GM19455 (cell line): Measurements from ENCODE around the gene SLC10A3.

Experiments
- ATAC-seq: cut with Tn5 transposase; IDR thresholded peaks from one replicate; pipeline ENCODE4 v1.9.1; 2021; ENCODE audit not compliant: unreplicated experiment

Gene SLC10A3

DNA sequence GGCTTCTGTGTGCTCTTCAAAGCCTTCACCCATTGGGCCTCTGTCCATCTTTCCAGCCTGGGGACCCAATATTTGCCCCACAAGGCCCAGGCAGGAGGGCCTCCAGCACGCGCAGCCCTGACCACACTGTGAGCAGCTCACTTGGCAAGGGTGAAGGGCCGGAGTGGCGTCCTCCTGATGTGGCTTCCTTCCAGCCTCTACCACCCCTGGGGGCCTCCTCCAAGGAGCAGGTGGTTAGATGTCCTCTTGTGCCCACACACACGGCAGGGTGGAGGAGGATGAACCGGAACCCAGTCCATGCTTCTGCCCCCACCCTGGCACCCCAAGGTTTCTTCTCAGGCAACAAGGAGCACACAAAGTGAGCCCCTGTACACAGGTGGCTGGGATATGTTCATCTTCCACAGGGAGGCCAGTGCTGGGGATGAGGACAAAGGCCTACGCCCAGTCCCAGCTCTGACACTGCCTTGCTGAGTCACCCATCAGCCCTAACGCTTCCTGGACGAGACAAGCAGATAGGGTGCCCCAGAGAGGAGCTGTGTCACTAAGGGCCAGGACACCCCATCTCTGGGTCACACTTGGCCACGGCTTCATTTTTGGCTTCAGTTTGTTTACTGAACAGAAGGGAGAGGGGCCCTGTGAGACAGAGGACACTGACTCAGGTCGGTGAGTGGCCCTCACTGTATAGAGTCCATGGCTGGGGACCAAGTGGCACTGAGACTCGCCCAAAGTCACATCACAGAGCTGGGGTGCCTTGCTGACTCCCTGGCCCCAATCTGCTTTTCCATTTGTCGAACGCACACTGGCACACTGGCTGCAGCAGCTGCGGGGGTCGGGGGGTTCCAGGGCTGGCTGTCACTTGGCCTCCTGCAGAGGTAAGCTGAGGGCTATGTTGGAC is 5.9 kb downstream of the SLC10A3 start:
- ATAC-seq, result no peak

DNA sequence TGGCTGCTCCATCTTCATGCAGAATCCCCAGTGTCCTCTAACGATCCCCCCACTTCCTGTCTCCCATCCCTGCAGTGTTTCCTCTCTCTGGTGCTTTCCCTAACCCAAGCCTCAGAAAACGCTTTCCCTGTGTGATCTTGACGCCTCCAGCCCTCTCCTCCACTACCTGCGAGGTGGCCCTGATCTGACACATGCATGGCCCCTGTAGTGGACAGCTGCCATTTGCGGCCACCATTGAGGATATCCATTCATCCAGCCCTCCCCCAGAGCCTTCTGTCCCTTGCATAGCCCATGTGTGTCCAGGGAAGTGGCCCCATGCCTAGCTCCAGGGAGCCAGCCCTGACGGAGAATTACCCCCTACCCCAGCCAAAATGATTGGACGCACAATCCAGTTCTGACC is 7.1 kb downstream of the SLC10A3 start:
- ATAC-seq, result no peak

DNA sequence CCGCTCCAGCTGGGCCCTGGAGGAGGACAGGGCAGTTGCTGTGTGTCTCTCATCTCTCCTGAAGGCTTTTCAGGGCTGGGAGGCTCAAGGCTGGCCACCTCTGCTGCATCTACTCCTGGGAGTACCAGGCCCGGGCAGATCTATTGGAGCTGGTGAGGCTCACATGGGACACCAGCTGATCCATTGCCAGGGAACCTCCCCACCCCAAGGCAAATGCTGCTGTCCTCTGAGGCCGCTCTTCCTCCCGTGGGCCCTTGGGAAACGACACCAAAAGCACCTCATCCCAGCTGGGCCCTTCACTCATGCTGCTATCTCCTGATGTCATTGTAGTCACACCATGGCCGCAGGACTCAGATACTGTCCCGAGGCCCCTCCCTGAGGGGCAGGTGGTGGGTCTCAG is 7.6 kb downstream of the SLC10A3 start:
- no peak for ATAC-seq

DNA sequence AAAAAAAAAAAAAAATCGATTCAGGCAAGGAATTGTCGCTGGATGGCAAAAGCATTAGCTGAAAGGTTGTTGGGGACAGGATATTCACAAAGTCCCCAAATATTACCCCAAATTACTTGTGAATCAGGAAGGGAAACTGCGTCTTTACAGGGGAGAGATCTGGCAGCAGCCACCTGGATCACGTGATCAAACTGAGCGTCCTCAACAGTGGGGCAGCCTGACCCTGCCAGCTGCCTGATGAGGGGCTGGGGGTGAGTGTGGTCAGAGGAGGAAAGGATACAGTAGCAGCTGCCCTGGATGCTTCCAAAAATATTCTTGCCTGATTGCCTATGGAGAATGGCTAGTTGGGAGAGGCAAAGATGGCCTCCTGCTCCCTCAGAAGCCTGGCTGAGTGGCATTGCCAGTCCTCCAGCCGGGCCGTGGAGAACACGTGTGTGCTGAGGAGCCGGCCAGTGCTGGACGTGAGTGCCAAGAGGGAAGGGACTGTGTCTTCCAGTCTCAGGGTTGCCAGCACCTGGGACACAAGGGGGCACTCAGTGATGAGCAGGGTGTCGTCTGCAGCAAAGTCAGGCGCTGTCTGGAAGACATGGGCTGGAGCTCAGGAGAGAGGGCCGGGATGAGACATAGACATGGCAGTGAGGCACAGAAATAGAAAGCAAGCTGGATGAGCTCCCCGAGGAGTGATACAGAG is 8.4 kb downstream of the SLC10A3 start:
- ATAC-seq, result no peak

DNA sequence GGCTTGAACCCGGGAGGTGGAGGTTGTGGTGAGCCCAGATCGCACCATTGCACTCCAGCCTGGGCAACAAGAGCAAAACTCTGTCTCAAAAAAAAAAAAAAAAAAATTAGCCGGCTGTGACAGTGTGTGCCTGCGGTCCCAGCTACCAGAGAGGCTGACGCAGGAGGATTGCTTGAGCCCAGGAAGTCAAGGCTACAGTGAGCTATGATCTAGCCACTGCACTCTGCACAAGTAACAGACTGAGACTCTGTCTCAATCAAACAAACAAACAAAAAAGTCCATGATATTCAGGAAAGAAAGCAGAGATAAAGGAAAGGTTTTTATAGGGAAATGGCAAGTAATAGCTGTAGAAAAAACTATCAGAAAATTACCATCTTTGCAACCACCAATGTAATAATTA is 9.2 kb downstream of the SLC10A3 start:
- no peak for ATAC-seq

DNA sequence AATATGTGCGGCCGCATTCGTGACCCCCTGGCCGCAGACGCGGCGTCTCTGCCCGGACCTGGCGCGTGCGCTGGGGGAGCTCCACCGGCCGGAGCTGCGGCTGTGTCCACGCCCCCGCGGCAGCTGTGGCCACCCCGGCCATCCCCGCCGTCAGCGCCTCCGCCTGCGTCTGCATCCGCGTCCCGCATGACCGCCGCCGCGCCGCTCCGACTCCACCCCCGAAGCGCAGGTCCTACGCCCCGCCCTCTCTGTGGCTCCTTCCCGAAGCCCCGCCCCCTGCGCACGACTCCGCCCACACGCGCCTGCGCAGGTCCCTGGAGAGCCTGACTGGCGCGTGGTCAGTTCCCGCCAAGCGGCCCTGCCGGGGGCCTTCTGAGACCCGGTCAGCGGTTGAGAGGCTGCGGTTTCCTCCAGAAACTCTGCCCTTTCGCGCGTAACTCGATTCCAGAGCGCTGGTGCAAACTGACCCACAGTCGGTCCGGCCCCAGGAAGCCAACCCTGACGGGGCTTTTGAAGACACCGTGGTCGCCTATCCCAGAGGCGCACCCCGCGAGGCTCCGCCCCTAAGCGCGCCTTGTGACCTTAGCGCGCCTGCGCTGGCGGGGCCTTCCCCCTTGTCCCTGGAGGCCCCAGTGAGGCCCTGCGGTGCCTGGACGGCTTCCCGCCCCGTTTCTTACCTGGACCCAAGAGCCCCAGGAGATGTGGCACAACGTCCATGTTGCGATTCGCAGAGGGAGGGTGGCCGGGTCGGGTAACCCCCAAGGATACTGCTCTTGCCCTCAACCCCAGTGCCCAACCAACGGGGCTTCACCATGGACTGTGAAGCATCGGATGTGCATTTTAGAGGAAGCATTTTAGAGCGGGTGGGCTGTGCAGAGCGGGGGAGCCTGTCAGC is 11.5 kb downstream of the SLC10A3 start, which contains the start of gene LAGE3:
Gene LAGE3 (minus strand): TSS at position 554 of the 895 bp plus-strand sequence. CDS start 366 bp downstream, at position 188.
- ATAC-seq, result peak; percentile 87

DNA sequence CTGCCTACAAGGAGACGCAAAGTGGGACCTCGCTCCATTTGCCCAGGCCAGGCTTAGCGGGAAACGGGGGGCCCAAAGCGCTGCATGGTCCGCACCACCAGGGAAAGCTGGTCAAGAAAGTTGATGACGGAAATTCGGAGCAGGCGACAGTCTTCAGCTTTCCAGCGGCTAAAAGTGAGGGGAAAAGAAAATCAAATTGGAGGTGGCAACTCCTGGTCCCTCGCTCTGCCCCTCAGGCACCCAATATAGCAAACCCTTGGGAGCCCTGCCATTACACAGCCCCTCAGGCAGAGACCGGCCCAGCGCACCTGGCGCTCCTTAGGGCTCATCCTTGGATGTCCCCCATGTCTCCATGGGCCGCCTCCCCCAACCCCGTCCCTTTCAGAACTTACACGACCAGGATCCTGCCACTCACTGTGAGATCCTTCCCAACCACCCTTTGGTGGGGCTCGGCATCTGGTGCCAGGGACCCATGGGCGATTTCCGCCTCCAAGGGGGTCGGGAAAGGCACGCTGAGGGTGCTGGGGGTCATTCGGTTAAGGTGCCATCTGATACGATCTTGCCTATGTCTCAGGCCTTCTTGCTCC is 12.4 kb downstream of the SLC10A3 start:
- ATAC-seq, result no peak

DNA sequence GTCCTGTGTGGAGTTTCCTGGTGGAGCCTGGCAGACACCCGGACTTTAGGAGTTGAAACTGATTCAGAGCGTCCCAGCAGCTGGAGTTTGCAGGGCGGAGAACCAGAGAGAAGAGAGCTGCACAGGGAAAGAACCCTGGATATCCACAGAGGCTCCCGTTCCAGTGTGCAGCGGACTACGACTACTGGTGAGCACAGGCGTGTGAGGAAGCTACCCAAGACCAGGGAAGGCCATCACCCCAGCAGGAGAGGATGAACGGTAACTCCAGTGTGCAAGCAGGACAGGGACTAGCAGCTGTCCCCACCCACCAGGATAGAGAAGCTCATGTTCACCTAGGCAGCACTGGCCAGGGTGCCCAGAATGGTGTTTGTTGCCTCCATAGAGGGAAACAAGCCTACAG is 13.6 kb downstream of the SLC10A3 start:
- no peak for ATAC-seq

DNA sequence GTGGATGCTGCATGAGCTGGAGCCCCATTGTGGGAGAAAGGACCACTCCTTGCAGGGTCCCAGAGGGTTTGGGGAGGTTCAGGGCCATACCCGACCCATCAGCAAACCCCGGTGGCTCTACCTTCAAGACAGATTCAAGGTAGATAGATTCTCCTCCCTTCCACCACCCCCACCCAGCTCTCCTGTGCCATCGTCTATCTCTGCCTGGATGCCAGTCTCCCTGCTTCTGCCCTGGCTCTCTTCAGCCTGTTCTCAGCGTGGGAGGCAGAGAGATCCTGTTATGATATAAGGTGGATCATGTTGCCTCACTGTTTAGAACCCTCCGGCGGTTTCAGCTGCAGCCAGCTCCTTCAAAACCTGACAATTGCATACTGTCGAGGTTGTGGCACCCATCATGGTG is 16.7 kb downstream of the SLC10A3 start:
- ATAC-seq, result no peak

DNA sequence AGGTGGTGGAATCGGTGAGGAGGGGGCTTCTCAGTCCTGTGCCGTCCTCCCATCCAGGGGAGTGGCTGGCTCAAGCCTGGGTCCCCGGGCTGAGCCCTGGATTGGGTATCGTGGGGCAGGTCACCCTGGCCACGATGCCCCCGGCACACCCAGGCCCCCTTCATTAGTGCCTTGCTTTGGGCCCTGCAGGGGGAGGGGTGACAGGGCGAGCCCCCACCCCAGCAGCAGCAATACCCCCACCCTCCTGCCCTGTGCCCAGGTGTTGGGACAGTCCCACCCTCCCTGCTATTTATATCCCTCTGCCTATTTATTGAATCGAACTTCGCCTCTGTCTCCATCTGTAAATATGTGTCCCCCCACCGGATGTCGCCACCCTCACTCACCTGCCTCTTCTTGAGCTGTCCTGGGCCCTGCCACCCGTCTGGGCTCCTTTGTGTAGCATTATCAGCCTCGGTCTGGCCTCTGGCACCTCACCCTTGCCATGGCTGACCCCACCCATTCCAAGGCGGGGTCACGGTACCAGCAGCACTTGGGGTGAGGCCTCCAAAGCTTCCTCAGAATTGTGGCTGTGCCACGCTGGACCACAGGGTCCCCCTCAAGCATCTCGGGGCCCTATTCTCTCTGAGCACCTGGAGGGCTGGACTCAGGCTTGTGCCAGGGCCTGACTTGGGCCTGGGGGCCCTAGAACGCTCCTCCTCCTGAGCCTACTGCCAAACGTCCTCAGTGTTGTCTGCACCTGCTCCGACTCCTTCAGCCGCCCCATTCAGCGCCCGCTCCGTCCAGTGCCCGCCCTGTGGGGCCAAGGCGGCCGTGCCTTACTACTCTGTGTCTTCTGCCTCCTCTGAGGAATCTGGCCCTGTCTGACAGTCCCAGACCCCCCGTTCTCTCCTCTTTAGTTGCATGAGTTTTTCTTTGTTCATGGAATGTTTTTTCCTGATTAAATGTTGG is 17.5 kb downstream of the SLC10A3 start:
- no peak for ATAC-seq

DNA sequence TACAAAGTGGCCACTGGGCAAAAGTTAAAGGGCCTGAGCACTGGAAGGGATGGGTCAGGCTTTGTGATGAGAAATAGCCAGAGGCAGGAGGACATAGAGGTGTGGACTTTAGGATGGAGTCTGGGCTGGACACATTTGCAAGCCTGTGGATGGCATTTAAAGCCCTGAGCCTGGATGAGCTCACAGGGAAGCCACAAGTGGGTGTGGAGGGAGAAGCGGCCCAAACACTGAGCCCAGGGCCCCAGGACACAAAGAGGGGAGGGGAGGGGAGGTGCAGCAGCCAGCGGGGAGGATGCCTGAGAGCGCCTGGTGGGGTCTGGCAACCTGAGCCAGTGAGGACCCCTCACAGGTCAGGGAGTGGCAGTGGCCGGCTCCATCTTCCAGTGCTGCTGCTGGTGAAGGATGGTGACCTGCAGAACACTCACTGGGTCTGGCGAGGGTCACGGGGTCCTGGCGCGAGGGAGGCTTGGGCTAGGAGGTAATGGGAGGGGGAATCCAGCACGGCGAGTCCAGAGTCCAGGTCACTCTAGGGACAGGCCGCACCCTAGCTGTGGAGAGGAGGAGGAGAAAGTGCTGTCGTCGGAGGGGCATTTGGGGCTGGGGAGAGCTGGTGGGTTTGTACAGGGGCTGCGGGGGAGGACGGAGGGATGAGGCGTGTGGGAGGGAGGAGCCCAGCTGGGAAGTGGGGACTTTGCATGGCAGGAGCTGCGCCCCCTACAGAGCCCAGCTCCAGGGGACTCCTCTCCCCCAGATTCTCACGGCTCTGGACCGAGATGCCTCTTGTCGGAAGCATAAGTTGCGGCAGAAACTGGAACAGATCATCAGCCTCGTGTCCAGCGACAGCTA is 18.4 kb downstream of the SLC10A3 start:
- no peak for ATAC-seq

DNA sequence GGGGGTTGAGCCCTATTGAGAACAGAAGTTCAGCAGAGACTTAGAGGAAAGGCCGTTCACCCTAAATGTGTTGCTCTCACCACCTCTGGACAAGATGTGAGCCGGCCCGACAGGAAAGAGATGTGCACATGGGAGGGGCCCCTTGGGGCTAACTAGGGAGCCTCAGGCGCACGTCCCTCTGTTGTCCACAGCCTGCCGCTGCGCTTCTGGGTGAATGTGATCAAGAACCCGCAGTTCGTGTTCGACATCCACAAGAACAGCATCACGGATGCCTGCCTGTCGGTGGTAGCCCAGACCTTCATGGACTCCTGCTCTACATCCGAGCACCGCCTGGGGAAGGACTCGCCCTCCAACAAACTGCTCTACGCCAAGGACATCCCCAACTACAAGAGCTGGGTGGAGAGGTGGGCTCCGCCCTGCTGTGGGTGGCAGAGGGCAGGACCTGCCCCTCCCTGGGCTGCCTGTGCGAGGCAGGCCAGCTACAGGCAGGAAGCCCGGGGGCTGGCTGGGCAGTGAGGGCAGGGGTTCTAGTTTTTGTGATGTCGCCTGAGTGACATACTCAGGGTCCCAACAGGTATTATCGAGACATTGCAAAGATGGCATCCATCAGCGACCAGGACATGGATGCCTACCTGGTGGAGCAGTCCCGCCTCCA is 19.4 kb downstream of the SLC10A3 start:
- ATAC-seq, result no peak

DNA sequence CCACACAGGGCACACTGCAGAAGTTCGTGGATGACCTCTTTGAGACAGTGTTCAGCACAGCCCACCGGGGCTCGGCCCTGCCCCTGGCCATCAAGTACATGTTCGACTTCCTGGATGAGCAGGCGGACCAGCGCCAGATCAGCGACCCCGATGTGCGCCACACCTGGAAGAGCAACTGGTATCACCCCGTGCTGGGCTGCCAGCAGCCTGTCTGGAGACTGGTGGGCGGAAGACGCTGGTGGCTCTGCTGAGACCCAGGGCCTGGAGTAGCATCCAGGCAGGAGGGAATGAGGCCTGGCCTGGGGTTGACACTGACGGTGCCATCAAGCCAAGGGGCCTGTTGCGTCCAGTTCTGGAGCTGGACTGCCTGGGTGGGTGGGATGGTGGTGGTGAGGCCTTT is 20.0 kb downstream of the SLC10A3 start:
- ATAC-seq, result no peak

DNA sequence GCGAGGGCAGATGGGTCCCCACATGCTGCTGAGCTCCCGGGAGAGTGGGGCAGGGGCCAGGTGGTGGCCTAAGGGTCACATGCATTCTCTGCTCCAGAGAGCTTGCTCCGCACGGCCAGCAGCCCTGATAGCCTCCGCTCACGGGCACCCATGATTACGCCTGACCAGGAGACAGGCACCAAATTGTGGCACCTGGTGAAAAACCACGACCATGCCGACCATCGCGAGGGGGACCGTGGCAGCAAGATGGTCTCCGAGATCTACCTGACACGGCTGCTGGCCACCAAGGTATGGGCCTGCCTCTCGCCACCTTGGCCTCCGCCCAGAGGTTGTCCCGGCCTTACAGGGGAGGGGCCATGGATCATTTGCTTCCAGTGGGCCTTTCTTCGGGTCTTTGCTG is 20.5 kb downstream of the SLC10A3 start:
- no peak for ATAC-seq

DNA sequence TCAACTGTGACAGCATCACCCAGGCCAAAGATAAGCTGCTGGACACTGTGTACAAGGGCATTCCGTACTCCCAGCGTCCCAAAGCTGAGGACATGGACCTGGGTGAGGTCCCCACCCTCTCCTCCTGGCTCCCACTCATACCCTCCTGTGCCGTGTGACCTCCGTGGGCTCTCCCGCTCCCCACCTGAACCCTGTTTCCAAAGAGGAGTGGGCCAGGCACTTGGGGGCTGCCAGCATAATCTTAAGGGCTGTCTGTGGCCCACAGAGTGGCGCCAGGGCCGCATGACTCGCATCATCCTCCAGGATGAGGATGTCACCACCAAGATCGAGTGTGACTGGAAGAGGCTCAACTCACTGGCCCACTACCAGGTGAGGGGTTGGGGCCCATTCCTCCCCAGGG is 21.3 kb downstream of the SLC10A3 start:
- no peak for ATAC-seq

DNA sequence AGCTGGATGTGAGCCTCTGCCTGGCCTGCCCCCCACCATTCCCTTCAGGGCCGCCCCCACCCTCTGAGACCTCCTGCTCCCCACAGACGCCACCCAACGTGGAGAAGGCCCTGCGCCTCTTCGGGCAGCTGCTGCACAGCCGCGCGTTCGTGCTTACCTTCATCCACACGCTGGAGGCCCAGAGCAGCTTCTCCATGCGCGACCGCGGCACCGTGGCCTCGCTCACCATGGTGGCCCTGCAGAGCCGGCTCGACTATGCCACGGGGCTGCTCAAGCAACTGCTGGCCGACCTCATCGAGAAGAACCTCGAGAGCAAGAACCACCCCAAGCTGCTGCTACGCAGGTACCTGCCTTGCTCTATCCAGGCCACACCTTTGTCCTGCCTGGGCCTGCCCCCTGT is 22.2 kb downstream of the SLC10A3 start:
- ATAC-seq, result no peak

DNA sequence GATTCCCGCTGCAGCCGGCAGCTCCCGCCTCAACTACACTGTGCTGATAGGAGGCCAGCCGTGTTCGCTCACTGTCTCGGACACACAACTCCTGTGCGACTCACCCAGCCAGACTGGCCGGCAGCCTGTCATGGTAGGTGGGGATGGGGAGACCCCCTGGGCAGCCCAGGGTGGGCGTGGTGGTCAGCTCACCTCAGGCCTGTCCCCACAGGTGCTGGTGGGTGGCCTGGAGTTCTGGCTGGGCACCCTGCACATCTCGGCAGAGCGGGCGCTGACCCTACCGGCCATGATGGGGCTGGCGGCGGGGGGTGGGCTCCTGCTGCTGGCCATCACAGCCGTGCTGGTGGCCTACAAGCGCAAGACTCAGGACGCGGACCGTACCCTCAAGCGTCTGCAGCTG is 22.9 kb downstream of the SLC10A3 start:
- no peak for ATAC-seq

DNA sequence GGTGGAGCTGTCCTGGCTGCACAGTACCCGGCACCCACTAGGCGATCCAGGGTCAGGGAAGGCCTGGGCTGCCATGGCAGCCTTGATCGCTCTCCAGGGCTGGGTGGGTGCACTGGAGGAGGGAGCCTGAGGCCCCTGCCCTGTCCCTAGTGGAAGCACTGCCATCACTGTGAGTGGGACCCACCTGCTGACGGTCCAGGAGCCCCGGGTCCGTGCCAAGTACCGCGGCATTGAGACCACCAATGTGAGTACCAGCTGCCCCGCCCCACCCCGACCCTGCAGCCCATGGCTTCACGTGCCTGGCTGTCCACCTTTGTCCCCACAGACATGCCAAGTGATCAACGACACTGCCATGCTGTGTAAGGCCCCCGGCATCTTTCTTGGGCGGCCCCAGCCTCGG is 23.5 kb downstream of the SLC10A3 start:
- ATAC-seq, result no peak
